AG09309 (cell line): ENCODE results near the gene DDX41.
"Not testable (repeated sequence)": the region's sequence is repeated elsewhere in the genome, so short reads cannot be mapped to it uniquely, and the experiment has no call there.

Source experiments
- DNase-seq: peaks from one replicate; pipeline ENCODE4 v3.0.0-alpha.2; 2010; ENCODE audit warnings: low read depth
- H3K4me3 ChIP-seq: 2 replicates; pipeline ENCODE4 v1.5.1; 2011; ENCODE audit warnings: mild to moderate bottlenecking, low read depth, low read length, moderate library complexity; ENCODE audit not compliant: control insufficient read depth
- TF ChIP-seq, protein P1 (sequence below): IDR thresholded peaks from 2 replicates; pipeline ENCODE4 v1.5.1; 2011; ENCODE audit warnings: mild to moderate bottlenecking, low read depth, low read length, inconsistent platforms; ENCODE audit not compliant: insufficient read depth, control insufficient read depth; ENCODE audit errors: missing control alignments

DDX41 gene

DNA sequence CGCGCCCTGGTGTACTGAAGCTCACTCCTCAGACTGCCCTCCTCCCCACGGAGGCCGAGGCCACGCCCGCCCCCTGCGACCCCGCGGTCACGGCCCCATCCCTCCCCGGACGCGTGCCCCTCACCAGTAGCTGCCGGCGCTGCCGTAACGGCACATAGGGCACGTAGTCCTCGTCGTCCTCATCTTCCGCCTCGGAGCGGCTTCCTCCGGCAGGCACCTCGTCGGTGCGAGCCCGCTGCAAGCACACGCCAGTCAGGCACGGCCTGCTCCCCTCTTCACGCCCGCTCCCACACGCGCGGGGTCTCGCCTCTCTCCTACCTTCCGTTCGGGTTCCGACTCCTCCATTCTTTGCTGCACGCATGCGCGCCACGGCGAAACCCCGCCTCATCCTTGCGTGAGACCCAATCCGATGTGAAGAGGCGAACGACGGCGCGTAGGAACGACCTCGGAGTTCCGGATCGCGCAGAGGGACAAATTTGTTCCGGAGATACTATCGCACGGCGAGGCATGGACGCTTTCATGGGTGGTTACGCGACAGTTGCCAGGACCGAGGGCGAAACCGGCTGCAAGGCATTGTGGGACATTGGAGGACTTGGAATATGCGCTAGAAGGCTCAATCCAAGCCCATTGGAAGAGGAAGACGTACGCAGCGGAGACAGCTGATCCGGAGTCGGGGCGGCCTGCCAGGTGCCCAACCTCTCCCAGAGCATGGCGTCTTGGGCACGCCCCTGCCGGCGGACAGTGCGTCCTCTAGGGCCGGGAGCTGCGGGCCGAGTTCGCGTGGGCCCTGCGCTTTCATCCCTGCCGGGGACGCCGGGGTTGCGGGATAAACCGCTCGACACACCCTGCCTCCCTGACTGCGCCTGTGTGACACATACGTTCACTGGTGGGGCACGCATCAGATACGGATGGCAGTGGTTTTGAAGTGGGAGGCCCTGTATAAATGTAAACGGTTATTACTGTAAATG, at the start of gene DDX41:
Gene DDX41 (minus strand): TSS at position 361 of the 968 bp plus-strand sequence. CDS start 16 bp downstream, at position 345.
- TF ChIP-seq, protein P1, sequence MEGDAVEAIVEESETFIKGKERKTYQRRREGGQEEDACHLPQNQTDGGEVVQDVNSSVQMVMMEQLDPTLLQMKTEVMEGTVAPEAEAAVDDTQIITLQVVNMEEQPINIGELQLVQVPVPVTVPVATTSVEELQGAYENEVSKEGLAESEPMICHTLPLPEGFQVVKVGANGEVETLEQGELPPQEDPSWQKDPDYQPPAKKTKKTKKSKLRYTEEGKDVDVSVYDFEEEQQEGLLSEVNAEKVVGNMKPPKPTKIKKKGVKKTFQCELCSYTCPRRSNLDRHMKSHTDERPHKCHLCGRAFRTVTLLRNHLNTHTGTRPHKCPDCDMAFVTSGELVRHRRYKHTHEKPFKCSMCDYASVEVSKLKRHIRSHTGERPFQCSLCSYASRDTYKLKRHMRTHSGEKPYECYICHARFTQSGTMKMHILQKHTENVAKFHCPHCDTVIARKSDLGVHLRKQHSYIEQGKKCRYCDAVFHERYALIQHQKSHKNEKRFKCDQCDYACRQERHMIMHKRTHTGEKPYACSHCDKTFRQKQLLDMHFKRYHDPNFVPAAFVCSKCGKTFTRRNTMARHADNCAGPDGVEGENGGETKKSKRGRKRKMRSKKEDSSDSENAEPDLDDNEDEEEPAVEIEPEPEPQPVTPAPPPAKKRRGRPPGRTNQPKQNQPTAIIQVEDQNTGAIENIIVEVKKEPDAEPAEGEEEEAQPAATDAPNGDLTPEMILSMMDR = peak; percentile 21
- peak; percentile 98 for DNase-seq
- H3K4me3 ChIP-seq = peak within 1 kb of the TSS; percentile 70

DNA sequence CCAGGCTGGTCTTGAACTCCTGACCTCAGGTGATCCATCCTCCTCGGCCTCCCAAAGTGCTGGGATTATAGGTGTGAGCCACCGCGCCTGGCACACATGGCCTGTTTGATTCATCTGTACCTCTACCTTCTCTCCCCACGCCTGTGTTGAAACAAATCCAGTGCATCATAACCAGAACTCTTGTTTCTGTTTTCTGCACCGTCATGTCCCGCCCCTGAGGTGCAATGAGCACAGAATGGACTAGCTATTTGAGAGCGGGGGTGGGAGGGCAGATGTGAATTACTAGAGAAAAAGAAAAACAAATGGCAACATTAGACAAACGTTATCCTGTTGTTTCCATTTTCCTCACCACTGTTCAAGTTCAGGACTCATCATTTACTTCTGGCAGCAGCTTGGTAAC, 48.3 kb upstream of the DDX41 start:
- no peak overlapping the region for H3K4me3 ChIP-seq
- TF ChIP-seq, protein P1 = no peak
- no peak for DNase-seq

DNA sequence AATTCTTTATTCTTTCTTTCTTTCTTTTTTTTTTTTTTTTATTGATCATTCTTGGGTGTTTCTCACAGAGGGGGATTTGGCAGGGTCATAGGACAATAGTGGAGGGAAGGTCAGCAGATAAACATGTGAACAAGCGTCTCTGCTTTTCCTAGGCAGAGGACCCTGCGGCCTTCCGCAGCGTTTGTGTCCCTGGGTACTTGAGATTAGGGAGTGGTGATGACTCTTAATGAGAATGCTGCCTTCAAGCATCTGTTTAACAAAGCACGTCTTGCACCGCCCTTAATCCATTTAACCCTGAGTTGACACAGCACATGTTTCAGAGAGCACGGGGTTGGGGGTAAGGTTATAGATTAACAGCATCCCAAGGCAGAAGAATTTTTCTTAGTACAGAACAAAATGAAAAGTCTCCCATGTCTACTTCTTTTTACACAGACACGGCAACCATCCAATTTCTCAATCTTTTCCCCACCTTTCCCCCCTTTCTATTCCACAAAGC, 42.7 kb upstream of the DDX41 start:
- not testable (repeated sequence) for DNase-seq, H3K4me3 ChIP-seq

DNA sequence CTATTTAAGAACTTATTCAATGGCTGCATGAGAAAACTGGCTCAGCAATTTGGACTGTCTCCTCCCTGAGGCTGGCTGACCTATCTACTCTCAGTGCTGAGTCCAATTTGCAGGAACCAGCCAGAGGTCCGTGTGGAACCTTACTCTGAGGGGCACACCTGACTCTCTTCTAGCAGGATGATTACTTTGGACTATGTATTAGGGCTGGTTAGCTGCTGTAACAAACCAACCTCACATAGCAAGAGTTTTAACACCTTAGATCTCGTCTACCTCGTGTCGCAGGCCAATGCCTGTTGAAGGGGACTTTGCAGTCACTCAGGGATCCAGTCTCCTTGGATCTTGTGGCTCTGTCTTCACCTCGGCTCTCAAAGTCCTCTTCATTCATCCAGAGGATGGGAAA, 41.0 kb upstream of the DDX41 start:
- TF ChIP-seq, protein P1 = no peak
- H3K4me3 ChIP-seq = no peak overlapping the region
- no peak for DNase-seq

DNA sequence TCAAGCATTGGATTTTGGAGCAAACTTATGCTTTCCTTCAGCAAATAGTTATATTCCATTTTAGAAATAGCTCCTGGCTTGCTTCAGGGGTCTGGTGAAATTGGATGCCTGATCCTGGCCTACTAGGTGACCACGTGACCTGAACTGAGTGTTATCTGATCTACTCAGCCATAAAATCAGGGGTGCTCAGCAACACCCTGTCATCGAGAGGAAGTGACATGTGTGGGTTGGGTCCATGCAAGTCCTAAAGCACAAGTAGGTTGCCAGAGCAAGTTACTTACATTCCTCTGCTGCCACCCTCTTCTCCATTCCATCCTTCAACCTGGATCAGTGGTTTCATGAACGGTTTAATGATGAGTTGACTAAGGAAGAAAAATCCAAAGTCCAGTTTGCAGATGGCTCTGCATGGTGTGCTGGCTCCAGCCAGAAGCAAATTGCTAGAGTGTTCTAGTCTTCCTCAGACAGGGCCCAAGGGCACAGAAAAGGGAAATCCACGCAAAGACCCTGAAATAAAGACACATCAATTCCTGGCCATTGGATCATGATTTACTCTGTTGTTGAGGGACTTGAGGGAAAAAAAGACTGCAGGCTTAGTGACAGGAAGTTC, 40.4 kb upstream of the DDX41 start:
- H3K4me3 ChIP-seq = no peak overlapping the region
- DNase-seq = no peak
- TF ChIP-seq, protein P1 = no peak

DNA sequence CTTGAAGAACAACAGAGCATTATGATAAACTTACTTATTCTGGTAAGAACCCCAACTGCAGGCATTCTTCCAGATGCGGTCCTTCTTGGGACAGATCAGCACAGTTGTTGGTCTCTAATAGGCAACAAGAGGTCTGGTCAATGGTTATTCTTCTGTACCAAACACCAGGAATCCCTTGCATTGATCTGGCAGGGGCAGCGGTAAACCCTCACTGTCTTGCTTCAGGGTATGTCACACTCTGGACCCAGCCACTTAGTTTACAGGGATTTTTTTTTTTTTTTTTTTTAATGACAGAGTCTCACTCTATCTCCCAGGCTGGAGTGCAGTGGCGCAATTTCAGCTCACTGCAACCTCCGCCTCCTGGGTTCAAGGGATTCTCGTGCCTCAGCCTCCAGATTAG, 38.9 kb upstream of the DDX41 start:
- no peak for DNase-seq
- TF ChIP-seq, protein P1 = no peak
- no peak overlapping the region for H3K4me3 ChIP-seq

DNA sequence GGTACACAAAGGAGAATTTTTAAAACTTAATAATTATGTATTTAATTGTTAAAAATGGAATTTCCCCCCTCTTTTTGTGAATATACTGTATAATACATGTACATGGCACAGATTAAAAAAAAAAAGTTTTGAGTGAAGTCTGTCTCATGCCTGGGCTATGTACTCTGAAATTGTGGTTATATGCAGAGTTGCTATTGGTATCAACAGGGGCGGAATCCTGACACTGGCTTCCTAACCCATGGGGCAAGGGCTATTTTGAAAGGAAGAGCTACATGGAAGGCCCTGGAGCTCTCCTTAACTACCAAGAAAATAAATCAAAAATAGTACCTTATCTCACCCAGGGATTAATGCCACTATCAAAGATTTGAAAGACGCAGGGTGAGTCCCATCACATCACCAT, 38.5 kb upstream of the DDX41 start:
- H3K4me3 ChIP-seq = no peak overlapping the region
- no peak for DNase-seq
- TF ChIP-seq, protein P1 = no peak
